Measurements from ENCODE around the gene MTHFD1L.

DNA sequence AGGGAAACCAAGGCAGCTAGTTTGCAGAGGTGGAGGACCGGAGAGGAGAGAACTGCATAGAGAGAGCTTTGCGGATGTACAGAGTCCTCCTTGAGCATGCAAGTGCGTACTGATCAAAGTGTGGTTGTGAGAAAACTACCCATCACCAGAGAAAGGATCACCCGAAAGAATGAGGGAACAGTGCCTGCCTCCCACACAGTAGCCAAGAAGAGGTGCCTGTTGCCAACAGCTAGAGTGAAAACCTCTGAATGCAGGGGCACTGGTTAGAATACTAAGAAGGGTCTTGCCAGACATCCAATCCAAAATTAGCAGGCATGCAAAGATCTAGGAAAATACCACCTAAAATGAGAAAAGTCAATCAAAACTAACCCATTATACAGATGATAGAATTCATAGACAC, 207.6 kb downstream of the MTHFD1L start:
- TF ChIP-seq, protein P1, sequence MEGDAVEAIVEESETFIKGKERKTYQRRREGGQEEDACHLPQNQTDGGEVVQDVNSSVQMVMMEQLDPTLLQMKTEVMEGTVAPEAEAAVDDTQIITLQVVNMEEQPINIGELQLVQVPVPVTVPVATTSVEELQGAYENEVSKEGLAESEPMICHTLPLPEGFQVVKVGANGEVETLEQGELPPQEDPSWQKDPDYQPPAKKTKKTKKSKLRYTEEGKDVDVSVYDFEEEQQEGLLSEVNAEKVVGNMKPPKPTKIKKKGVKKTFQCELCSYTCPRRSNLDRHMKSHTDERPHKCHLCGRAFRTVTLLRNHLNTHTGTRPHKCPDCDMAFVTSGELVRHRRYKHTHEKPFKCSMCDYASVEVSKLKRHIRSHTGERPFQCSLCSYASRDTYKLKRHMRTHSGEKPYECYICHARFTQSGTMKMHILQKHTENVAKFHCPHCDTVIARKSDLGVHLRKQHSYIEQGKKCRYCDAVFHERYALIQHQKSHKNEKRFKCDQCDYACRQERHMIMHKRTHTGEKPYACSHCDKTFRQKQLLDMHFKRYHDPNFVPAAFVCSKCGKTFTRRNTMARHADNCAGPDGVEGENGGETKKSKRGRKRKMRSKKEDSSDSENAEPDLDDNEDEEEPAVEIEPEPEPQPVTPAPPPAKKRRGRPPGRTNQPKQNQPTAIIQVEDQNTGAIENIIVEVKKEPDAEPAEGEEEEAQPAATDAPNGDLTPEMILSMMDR (IDR thresholded peaks at IDR 0.05), result no peak
- no peak for TF ChIP-seq POLR2A (IDR thresholded peaks at IDR 0.05)
